ENCODE data around the gene LSR.
"Not testable (repeated sequence)": the region's sequence is repeated elsewhere in the genome, so short reads cannot be mapped to it uniquely, and the experiment has no call there.

LSR gene

DNA sequence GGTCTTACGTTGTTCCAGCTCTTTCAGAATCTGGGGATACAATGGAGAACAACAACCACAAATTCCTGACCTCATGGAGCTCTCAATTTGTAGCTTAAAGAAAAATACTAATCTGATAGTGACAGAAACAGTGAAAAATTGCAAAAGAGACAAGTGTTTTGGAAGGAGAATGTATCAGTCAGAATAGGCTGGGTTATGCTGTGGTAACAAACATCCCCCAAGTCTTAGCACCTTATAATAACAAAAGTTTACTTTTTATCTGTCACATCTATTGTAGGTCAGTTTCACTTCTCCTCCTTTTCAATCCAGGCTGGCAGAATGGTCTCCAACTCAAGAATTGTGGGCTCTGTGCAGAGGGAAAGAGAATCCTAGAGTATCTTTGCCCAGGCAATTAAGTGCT lies 29.8 kb upstream of the LSR start:
- no peak for DNase-seq

DNA sequence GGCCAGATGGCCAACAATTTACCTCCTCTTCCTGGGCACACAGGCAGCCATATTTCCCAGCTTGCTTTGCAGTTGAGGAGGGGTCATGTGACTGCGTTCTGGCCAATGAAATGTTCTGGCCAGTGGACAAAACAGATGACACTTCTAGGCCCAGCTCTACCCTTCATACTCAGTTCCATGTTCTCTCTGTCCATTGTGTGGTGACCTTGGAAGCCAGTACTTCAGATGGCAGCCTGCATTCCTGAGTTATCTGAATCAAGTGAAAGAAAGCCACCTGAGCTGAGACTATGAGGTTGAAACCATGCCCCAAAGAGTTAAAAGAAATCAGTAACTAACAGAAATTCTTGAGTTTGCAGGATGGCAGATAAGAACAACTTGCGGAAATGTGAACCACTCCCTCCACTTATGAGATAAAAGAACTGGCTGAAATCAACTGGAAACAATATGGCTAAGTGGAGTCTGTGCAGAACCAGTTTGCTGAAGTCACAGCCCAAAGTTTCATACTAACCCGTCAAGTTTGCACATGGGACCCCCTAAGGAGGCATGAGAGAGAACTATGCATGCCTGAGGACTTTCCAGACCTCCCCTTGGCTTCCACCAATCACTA lies 28.4 kb upstream of the LSR start:
- DNase-seq = no peak

DNA sequence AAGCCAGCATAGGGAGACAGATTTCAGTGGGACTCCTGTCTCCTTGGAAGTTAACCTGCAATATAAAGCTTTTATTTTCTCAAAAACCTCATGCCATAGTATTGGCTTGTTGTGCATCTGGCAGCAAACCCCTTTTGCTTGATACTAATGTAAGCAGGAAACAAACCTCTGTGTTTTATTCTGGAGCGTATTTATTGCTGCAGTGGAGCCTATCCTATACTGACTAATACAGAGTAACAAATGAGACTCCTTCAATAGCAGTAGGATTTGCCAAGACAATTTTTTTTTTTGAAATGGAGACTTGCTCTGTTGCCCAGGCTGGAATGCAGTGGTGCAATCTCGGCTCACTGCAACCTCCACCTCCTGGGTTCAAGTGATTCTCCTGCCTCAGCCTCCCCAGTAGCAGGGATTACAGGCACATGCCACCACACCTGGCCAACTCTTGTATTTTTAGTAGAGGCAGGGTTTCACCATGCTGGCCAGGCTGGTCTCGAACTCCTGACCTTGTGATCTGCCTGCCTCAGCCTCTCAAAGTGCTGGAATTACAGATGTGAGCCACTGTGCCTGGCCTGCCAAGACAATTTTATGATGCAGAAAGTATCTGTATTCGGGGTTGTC lies 27.7 kb upstream of the LSR start:
- not testable (repeated sequence) for DNase-seq

DNA sequence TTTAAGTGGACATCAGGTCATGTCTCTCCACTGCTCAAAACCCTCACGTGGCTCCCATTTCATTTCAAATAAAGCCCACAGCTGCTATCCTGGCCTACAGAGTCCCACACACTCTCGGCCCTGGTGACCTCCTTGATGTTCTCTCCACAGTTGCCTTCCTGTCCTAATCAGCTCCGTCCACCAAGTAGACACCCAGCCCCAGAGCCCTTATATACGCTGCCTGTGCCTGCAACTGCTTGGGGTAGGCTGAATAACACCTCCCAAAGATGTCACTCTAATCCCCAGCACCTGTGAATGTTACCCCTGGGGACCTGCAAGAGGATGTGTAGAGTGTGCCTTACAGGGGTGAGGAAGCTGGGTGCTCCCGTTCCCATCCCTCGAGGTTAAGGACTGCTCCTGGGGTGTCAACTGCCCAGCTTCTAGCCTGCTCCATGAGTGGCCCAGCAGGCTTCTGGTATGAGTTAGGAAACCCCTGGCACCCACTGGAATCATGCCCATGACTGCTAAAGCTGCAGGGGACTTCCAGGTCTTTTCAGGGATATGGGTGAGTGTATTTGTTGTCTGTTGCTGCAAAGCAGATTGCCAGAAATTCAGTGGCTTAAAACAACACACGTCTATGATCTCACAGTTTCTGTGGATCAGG lies 26.3 kb upstream of the LSR start:
- DNase-seq = no peak

- DNase-seq = no peak
Measured at GRCh38 chr19:35223084-35223790, 25.6 kb upstream of the LSR start.

DNA sequence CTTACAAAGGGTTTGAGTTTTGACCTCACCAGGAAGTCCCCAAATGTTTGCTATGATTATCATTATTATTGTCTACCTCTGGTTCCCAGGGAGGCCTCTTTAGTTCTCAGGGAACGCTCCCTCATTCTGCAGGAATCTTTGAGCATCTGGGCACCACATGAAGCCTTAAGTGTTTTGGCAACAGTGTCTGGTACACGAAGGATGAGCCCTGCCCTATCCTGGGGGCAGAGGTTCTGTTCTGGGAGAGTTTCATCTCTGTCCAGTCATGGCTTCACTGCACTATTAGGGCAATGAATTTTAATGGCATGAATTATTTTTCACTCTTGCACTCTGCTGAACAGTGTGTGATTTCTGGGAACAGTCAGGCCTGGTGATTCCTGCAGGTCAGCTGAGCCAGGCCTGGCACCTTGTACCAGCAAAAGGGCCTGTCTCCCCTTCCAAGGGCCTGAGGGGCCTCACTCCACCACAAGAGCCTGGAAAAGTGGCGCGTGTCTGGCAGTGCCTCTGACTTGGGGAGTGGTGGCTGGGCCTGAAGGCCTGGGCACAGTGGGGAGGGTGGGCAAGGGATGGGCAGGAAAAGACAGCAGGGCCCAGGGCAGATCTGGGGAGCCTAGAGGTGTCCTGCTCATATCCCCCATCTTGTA lies 24.8 kb upstream of the LSR start:
- no peak for DNase-seq

DNA sequence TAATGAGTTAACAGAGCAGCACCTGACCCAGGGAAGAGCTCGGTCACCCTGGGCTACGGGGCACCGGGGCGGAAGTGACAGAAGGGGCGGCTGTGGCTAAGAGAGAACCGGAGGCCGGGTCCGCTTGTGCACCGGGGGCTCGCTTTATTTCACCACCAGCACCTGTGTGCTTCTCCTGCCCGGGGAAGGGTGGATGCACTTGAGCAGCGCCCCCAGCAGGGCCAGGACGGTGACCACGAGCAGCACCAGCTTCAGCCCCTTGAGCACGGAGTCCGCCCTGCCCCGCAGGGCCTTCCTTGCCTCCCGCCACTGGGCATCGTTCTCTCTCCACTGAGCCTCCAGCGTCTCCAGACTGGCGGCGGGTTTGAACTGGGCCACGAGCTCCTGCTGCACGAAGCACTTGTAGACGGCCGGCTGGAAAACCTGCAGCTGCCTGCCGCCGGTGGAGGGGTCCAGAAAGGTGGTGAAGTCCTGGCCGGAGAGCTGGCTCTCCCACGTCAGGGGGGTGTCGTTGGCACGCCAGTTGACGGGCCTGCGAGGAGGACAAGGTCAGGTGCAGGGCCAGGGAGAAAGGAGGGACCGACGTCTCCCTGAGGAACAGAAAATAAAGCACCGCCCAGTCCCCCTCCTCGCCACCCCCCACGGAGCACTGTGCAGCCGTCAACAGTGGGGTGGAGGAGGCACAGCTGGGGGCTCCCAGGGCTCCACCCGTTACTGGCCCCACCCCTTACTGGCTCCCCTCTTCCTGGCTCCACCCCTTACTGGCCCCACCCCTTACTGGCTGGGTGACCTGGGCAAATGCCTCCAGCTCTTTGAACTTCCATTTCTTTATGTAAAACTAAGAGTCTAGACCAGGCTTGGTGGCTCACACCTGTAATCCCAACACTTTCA lies 23.9 kb upstream of the LSR start:
- DNase-seq = no peak

- DNase-seq = no peak
Measured at GRCh38 chr19:35225951-35226350, 22.9 kb upstream of the LSR start.

- DNase-seq = no peak
Measured at GRCh38 chr19:35226748-35227147, 22.1 kb upstream of the LSR start.

- no peak for DNase-seq
Measured at GRCh38 chr19:35228177-35228930, 20.4 kb upstream of the LSR start, which contains the start of gene FAM187B. Gene FAM187B (minus strand): TSS chr19:35228739. CDS start chr19:35228680, 59 bp downstream.

DNA sequence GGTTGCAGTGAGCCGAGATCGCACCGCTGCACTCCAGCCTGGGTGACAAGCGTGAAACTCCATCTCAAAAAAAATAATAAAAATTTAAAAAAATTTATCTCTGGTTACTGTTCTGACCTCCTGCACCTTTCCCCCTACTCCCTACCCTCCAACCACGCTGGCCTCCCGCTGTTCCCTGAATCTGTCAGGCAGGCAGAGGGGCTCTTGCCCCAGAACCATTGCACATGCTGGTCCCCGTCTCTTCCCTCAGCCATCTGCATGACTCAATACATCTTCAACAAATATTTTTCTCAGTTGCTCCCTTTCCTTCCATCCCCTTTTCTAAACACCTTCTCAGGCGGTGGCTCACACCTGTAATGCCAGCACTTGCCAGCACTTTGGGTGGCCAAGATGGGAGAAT lies 19.2 kb upstream of the LSR start:
- DNase-seq = no peak

- DNase-seq = no peak
Measured at GRCh38 chr19:35231956-35232645, 16.7 kb upstream of the LSR start.

DNA sequence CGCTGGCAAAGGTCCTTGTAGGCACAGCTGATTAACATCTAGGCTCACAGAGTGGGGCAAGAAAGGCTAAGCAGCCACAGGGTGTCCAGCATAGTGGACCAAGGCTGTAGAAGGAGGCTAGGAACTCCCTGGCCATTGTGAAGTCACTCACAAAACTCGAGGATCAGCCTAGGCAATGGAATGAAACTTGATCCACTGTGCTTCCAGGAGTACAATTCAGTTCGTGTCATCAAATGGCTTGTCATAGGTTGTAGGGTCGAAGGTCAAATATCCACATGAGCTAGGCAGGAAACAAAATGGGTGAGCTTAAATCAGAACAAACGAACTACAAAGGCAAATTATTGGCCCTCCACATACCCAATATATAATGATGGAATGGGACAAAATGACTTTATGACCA lies 15.9 kb upstream of the LSR start:
- no peak for DNase-seq

DNA sequence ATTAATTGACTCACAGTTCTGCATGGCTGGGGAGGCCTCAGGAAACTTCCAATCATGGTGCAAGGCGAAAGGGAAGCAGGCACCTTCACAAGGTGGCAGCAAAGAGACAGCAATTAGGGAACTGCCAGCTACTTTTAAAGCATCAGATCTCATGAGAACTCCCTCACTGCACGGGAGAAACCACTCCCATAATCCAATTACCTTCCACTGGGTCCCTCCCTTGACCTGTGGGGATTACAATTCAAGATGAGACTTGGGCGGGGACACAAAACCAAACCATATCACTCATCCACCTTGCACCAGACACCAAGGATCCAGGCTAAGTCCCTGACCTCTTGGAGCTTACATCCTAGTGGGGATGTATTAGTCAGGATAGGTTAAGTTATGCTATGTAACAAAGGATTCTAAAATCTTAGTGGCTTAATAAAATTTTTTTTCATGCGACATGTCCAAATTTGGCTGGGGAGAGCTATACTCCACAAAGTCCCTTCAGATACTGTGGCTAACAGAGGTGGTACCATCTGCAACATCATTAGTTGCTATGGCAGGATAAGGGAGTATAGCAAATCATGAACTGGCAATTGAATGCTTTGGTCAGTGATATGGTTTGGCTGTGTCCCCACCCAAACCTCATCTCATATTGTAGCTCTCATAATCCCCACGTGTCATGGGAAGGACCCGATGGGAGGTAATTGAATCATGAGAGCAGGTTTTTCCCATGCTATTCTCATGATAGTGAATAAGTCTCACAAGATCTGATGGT lies 12.0 kb upstream of the LSR start:
- DNase-seq = no peak

DNA sequence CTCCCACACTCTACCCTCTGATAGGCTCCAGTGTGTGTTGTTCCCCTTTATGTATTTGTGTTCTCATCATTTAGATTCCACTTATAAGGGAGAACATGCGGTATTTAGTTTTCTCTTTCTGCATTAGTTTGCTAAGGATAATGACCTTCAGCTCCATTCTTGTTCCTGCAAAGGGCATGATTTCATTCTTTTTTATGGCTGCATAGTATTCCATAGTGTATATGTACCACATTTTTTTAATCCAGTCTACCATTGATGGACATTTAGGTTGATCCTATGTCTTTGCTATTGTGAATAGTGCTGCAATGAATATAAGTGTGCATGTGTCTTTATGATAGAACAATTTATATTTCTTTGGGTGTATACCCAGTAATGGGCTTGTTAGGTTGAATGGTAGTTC lies 9.2 kb upstream of the LSR start:
- not testable (repeated sequence) for DNase-seq

DNA sequence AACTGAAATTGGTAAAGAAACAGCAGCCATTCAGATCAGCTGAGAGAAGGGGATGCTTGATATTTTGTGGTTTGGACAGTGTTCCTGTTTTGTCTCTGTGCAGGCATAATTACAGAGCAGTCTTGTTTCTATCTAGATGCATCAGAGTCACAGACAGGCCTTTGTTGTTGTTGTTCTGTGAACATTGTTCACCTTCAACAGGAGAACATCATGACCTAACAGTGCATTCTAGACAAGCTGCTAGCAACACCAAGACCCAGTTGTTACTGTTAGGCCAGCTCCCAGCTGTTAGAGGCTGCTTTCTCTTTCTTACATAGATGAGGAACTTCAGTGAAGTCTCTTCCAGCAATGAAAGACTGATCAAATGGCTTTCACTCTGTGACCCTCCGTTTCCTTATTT lies 8.5 kb upstream of the LSR start:
- DNase-seq = no peak

DNA sequence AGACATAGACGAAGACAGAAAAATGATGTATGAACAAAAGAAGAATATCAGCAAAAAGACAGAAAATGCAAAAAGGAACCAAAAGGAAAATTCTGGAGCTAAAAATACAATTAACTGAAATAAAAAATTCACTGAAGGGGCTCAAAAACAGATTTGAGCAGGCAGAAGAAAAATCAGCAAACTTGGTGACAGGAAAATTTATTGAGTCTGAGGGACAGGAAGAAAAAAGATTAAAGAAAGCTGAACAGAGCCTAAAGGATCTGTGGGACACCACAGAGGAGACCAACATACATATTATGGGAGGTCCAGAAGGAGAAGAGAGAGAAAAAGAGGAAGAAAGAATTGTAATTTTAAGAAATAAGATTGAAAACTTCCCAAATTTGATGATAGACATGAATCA lies 7.4 kb upstream of the LSR start:
- no peak for DNase-seq

DNA sequence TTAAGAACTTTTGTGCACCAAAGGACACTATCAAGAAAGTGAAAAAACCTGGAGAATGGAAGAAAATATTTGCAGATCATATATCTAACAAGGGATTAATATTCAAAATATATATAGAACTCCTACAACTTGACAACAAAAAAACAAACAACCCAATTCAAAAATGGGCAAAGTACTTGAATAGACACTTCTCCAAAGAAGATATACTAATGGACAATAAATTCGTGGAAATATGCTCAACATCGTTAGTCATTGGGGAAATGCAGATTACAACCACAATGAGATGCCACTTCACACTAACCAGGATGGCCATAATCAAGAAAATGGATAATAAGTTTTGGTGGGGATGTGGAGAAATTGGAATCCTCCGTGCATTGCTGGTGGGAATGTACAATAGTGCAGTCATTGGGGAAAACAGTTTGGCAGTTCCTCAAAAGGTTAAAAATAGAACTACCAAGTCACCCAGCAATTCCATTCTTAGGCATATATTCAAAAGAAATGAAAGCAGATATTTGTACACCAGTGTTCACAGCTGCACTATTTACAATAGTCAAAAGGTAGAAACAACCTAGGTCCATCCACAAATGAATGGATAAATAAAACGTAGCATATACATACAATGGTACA lies 2.2 kb upstream of the LSR start:
- DNase-seq = no peak

- peak; percentile 71 for DNase-seq
Measured at GRCh38 chr19:35247526-35248309, 1.1 kb upstream of the LSR start.

All from NCI-H1048 (cell line).